ENCODE results near the gene MGST1.
"Not testable (repeated sequence)": the region's sequence is repeated elsewhere in the genome, so short reads cannot be mapped to it uniquely, and the experiment has no call there.

MGST1 gene

GRCh38 chr12:16352481-16352880 lies 5.0 kb downstream of the MGST1 start:
- 100% methylated on average over 1 of the region's 1 CpG for WGBS
- peak overlapping the region; percentile 20; the same call in 1 of the 2 replicates for H3K9ac ChIP-seq (ENCODE audit: low read depth, low read length)
- no peak overlapping the region for H3K27ac ChIP-seq (ENCODE audit: low read depth, low read length)
- no peak overlapping the region for H3K4me3 ChIP-seq (ENCODE audit: low read length)
- peaks cover 26% of the 10 kb centered on the region for H3K4me1 ChIP-seq (ENCODE audit: insufficient read depth, low read length)
- H3K27me3 ChIP-seq (ENCODE audit: insufficient read depth, low read length), result no peaks in the 10 kb centered on the region
- H3K9me3 ChIP-seq (ENCODE audit: insufficient read depth, low read depth, low read length), result no peaks in the 10 kb centered on the region
- H3K36me3 ChIP-seq (ENCODE audit: insufficient read depth, low read length), result peaks cover 58% of the 10 kb centered on the region

GRCh38 chr12:16358878-16359277 lies 11.4 kb downstream of the MGST1 start:
- H3K27ac ChIP-seq (ENCODE audit: low read depth, low read length), result no peak overlapping the region
- WGBS, result 65% methylated on average over 4 of the region's 4 CpGs
- no peaks in the 10 kb centered on the region for H3K27me3 ChIP-seq (ENCODE audit: insufficient read depth, low read length)
- H3K4me3 ChIP-seq (ENCODE audit: low read length), result no peak overlapping the region
- H3K9ac ChIP-seq (ENCODE audit: low read depth, low read length), result no peak overlapping the region
- H3K36me3 ChIP-seq (ENCODE audit: insufficient read depth, low read length), result peaks cover 98% of the 10 kb centered on the region
- H3K9me3 ChIP-seq (ENCODE audit: insufficient read depth, low read depth, low read length), result no peaks in the 10 kb centered on the region
- peaks cover 9% of the 10 kb centered on the region for H3K4me1 ChIP-seq (ENCODE audit: insufficient read depth, low read length)

GRCh38 chr12:16359512-16360491 lies 12.4 kb downstream of the MGST1 start:
- Histone ChIP-seq H3K4me1 (ENCODE audit: insufficient read depth, low read length) (peaks cover 9% of the 10 kb centered on the region), H3K27me3 (ENCODE audit: insufficient read depth, low read length) (no peaks in the 10 kb centered on the region), H3K4me3 (ENCODE audit: low read length) (no peak overlapping the region), H3K27ac (ENCODE audit: low read depth, low read length) (no peak overlapping the region), H3K36me3 (ENCODE audit: insufficient read depth, low read length) (peaks cover 98% of the 10 kb centered on the region), H3K9me3 (ENCODE audit: insufficient read depth, low read depth, low read length) (no peaks in the 10 kb centered on the region), H3K9ac (ENCODE audit: low read depth, low read length) (no peak overlapping the region)
- 69% methylated on average over 20 of the region's 20 CpGs for WGBS

GRCh38 chr12:16361142-16361783 lies 13.8 kb downstream of the MGST1 start:
- Histone ChIP-seq H3K27ac (ENCODE audit: low read depth, low read length) (no peak overlapping the region), H3K27me3 (ENCODE audit: insufficient read depth, low read length) (no peaks in the 10 kb centered on the region), H3K36me3 (ENCODE audit: insufficient read depth, low read length) (peaks cover 93% of the 10 kb centered on the region), H3K9ac (ENCODE audit: low read depth, low read length) (no peak overlapping the region), H3K4me1 (ENCODE audit: insufficient read depth, low read length) (peaks cover 9% of the 10 kb centered on the region), H3K9me3 (ENCODE audit: insufficient read depth, low read depth, low read length) (no peaks in the 10 kb centered on the region), H3K4me3 (ENCODE audit: low read length) (no peak overlapping the region)
- 92% methylated on average over 7 of the region's 7 CpGs for WGBS

- Histone ChIP-seq H3K4me3 (ENCODE audit: low read length) (no peak overlapping the region), H3K27me3 (ENCODE audit: insufficient read depth, low read length) (no peaks in the 10 kb centered on the region), H3K4me1 (ENCODE audit: insufficient read depth, low read length) (peaks cover 9% of the 10 kb centered on the region), H3K9ac (ENCODE audit: low read depth, low read length) (no peak overlapping the region), H3K27ac (ENCODE audit: low read depth, low read length) (no peak overlapping the region), H3K9me3 (ENCODE audit: insufficient read depth, low read depth, low read length) (no peaks in the 10 kb centered on the region), H3K36me3 (ENCODE audit: insufficient read depth, low read length) (peaks cover 87% of the 10 kb centered on the region)
Observed at GRCh38 chr12:16362550-16362949, 15.1 kb downstream of the MGST1 start.

- H3K4me3 ChIP-seq (ENCODE audit: low read length), result no peak overlapping the region
- WGBS, result 94% methylated on average over 2 of the region's 2 CpGs
Observed at GRCh38 chr12:16369156-16369555, 21.7 kb downstream of the MGST1 start.

GRCh38 chr12:16370096-16370495 lies 22.7 kb downstream of the MGST1 start:
- no peak overlapping the region for H3K9ac ChIP-seq (ENCODE audit: low read depth, low read length)
- no peaks in the 10 kb centered on the region for H3K9me3 ChIP-seq (ENCODE audit: insufficient read depth, low read depth, low read length)
- no peak overlapping the region for H3K27ac ChIP-seq (ENCODE audit: low read depth, low read length)
- peaks cover 13% of the 10 kb centered on the region for H3K36me3 ChIP-seq (ENCODE audit: insufficient read depth, low read length)
- 93% methylated on average over 1 of the region's 1 CpG for WGBS
- H3K4me1 ChIP-seq (ENCODE audit: insufficient read depth, low read length), result no peaks in the 10 kb centered on the region
- no peaks in the 10 kb centered on the region for H3K27me3 ChIP-seq (ENCODE audit: insufficient read depth, low read length)
- no peak overlapping the region for H3K4me3 ChIP-seq (ENCODE audit: low read length)

More at GRCh38 chr12:16369156-16369555, 21.7 kb downstream of the MGST1 start:
- Histone ChIP-seq H3K4me1 (ENCODE audit: insufficient read depth, low read length) (no peaks in the 10 kb centered on the region), H3K9ac (ENCODE audit: low read depth, low read length) (no peak overlapping the region), H3K9me3 (ENCODE audit: insufficient read depth, low read depth, low read length) (no peaks in the 10 kb centered on the region), H3K36me3 (ENCODE audit: insufficient read depth, low read length) (peaks cover 23% of the 10 kb centered on the region), H3K27me3 (ENCODE audit: insufficient read depth, low read length) (no peaks in the 10 kb centered on the region), H3K27ac (ENCODE audit: low read depth, low read length) (no peak overlapping the region)

GRCh38 chr12:16382652-16383312 lies 35.3 kb downstream of the MGST1 start:
- not testable (repeated sequence) for H3K27me3 ChIP-seq (ENCODE audit: insufficient read depth, low read length); H3K4me3 ChIP-seq (ENCODE audit: low read length); H3K36me3 ChIP-seq (ENCODE audit: insufficient read depth, low read length); H3K9ac ChIP-seq (ENCODE audit: low read depth, low read length); H3K27ac ChIP-seq (ENCODE audit: low read depth, low read length); H3K4me1 ChIP-seq (ENCODE audit: insufficient read depth, low read length); H3K9me3 ChIP-seq (ENCODE audit: insufficient read depth, low read depth, low read length)
- WGBS, result 85% methylated on average over 21 of the region's 21 CpGs

GRCh38 chr12:16384732-16385131 lies 37.3 kb downstream of the MGST1 start:
- Histone ChIP-seq H3K27ac (ENCODE audit: low read depth, low read length) (no peak overlapping the region), H3K4me1 (ENCODE audit: insufficient read depth, low read length) (no peaks in the 10 kb centered on the region), H3K27me3 (ENCODE audit: insufficient read depth, low read length) (no peaks in the 10 kb centered on the region), H3K9ac (ENCODE audit: low read depth, low read length) (no peak overlapping the region), H3K36me3 (ENCODE audit: insufficient read depth, low read length) (no peaks in the 10 kb centered on the region), H3K9me3 (ENCODE audit: insufficient read depth, low read depth, low read length) (no peaks in the 10 kb centered on the region), H3K4me3 (ENCODE audit: low read length) (no peak overlapping the region)
- 86% methylated on average over 5 of the region's 5 CpGs for WGBS

- H3K4me3 ChIP-seq (ENCODE audit: low read length), result no peak overlapping the region
- no peaks in the 10 kb centered on the region for H3K27me3 ChIP-seq (ENCODE audit: insufficient read depth, low read length)
- no peak overlapping the region for H3K27ac ChIP-seq (ENCODE audit: low read depth, low read length)
- H3K9ac ChIP-seq (ENCODE audit: low read depth, low read length), result no peak overlapping the region
- no peaks in the 10 kb centered on the region for H3K36me3 ChIP-seq (ENCODE audit: insufficient read depth, low read length)
- H3K4me1 ChIP-seq (ENCODE audit: insufficient read depth, low read length), result no peaks in the 10 kb centered on the region
- WGBS, result 70% methylated on average over 13 of the region's 13 CpGs
- no peaks in the 10 kb centered on the region for H3K9me3 ChIP-seq (ENCODE audit: insufficient read depth, low read depth, low read length)
Observed at GRCh38 chr12:16385782-16386646, 38.6 kb downstream of the MGST1 start.
